HAP-1 (cell line): Measurements from ENCODE around the gene RBMS1.

Experiments
- DNase-seq, 2 experiments: peaks; one replicate each; pipeline ENCODE4 v3.0.0-alpha.2; 2016 to 2020; ENCODE audit warnings: low spot score in 2 of 2
- H3K27me3 ChIP-seq: fragments of 250-450 bp; sonication (Bioruptor Pico); 2 replicates; pipeline ENCODE4 v1.5.1; 2020; ENCODE audit warnings: low read depth, mild to moderate bottlenecking, moderate library complexity
- H3K36me3 ChIP-seq: fragments of 250-450 bp; sonication (Bioruptor Pico); replicated peaks from 2 replicates; pipeline ENCODE4 v1.5.1; 2020; ENCODE audit warnings: mild to moderate bottlenecking
- H3K4me1 ChIP-seq: fragments of 250-450 bp; sonication (Bioruptor Pico); 2 replicates; pipeline ENCODE4 v1.5.1; 2020; ENCODE audit warnings: mild to moderate bottlenecking
- H3K4me3 ChIP-seq: fragments of 250-450 bp; sonication (Bioruptor Pico); 2 replicates; pipeline ENCODE4 v1.5.1; 2020; ENCODE audit warnings: mild to moderate bottlenecking, moderate library complexity
- H3K9me3 ChIP-seq: fragments of 250-450 bp; sonication (Bioruptor Pico); 2 replicates; pipeline ENCODE4 v1.5.1; 2020; ENCODE audit warnings: mild to moderate bottlenecking, moderate library complexity
- in situ Hi-C: fragments of 300-500 bp; cut with MboI; formaldehyde crosslinking; loops from 3 replicates; pipeline ENCODE4 v1.14.3; 2020; ENCODE audit warnings: low sequenced_read_pairs, inconsistent platforms, mixed read lengths

The RBMS1 gene

GRCh38 chr2:160278879-160279177 is 214.8 kb downstream of the RBMS1 start:
- H3K4me3 ChIP-seq: no peak overlapping the region
- no peaks in the 10 kb centered on the region for H3K27me3 ChIP-seq
- DNase-seq: no peak
- in situ Hi-C loops: no loop called here
- no peaks in the 10 kb centered on the region for H3K4me1 ChIP-seq
- H3K36me3 ChIP-seq: peaks cover 35% of the 10 kb centered on the region
- H3K9me3 ChIP-seq: no peaks in the 10 kb centered on the region

GRCh38 chr2:160278101-160278878 is 215.3 kb downstream of the RBMS1 start:
- no peaks in the 10 kb centered on the region for H3K27me3 ChIP-seq
- H3K4me1 ChIP-seq: no peaks in the 10 kb centered on the region
- DNase-seq: no peak
- H3K4me3 ChIP-seq: no peak overlapping the region
- in situ Hi-C loops: no loop called here
- H3K36me3 ChIP-seq: peaks cover 34% of the 10 kb centered on the region
- H3K9me3 ChIP-seq: no peaks in the 10 kb centered on the region

DNA sequence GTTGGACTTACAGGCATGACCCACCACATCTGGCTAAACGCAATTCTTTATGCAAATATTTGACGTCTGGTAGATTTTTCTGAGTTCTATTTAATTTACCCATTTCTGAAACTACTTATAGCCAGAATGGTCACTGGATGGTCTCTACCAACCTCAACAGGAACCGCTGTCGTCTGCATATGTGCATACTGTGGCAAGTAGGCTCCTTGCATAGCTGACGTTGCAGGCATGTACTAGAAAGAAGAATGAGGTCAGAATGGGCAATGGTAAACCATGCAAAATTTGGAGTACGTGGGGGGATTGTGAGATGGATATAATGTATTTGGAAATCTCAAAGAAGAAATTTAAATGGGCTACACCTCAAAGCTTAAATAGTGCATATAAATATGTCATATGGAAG is 216.5 kb downstream of the RBMS1 start:
- in situ Hi-C loops: no loop called here
- Histone ChIP-seq H3K36me3 (peaks cover 28% of the 10 kb centered on the region), H3K27me3 (no peaks in the 10 kb centered on the region), H3K9me3 (no peaks in the 10 kb centered on the region), H3K4me3 (no peak overlapping the region), H3K4me1 (no peaks in the 10 kb centered on the region)
- no peak for DNase-seq

GRCh38 chr2:160275656-160276055 is 218.0 kb downstream of the RBMS1 start:
- Histone ChIP-seq H3K4me3 (no peak overlapping the region), H3K4me1 (no peaks in the 10 kb centered on the region), H3K27me3 (no peaks in the 10 kb centered on the region), H3K9me3 (no peaks in the 10 kb centered on the region), H3K36me3 (peaks cover 28% of the 10 kb centered on the region)
- DNase-seq: no peak
- in situ Hi-C loops: no loop called here

DNA sequence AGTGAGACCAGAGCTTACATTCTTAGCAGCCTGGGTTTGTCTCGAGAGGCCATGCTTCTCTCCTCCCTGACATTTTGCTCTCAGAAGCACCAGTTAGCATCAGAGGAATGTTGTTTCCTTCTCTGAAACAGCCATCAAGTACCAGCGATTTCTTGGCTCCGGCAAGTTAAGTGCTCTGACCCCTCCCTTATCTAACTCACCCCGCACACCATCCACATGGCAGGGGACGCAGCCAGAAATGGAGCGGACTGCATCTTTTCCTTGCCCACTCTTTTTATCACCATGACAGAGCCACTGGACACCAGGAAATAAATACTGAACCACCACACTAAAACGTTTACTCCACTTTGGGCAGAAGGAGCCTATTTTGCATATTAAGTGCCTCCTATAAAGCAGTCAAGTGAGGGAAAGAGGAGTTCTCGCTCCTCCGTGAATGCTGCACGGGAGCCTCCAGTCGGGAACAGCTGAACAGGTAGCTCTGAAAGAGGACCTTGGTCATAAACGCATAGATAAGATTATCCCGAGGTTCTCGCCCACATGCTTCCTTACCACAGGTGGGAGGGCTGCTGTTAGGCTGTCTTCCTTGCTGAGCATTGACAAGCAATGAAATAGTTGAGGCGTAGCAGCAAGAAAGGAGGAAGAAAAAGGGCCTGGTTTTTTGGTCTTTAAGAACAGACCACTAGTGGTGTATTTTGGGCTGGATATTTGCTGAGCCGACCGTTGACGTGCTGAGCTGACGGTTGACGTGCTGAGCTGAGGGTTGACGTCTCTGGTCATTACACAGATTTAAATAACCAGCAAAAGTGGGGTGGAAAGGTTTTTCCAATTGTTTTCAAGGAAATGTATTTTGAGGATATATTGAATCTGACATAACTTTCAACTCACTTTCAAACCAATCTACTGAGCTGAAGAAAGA is 222.2 kb downstream of the RBMS1 start:
- in situ Hi-C loops: no loop called here
- Histone ChIP-seq H3K4me3 (no peak overlapping the region), H3K36me3 (peaks cover 4% of the 10 kb centered on the region), H3K9me3 (no peaks in the 10 kb centered on the region), H3K4me1 (no peaks in the 10 kb centered on the region), H3K27me3 (no peaks in the 10 kb centered on the region)
- DNase-seq: no peak

DNA sequence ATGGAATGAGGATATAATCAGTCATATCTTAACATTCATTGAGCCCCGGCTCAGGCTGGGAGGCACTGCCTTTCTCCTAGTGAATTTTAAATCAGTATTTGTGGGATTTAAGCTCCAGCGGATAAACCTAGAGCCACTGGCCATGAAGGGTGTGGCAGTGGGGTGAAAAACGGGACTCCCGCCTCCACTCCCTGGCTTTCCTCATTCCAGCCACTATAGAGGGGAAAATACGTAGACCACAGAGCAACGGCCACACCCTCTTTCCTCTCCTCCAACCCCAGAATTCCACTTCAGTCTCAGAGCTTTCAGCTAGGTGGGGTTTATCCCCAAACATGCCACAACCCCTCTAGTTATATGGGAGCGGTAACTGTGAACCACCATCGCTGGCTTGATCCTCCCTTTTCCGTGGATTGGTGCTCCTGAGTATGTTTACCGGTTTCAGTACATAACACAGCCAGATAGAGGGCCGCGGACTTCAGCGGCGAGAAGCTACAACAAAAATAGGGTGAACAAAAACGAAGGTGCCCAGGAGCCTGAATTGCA is 223.0 kb downstream of the RBMS1 start:
- in situ Hi-C loops: no loop called here
- no peaks in the 10 kb centered on the region for H3K4me1 ChIP-seq
- H3K9me3 ChIP-seq: no peaks in the 10 kb centered on the region
- no peak for DNase-seq
- H3K36me3 ChIP-seq: peaks cover 4% of the 10 kb centered on the region
- no peak overlapping the region for H3K4me3 ChIP-seq
- no peaks in the 10 kb centered on the region for H3K27me3 ChIP-seq

DNA sequence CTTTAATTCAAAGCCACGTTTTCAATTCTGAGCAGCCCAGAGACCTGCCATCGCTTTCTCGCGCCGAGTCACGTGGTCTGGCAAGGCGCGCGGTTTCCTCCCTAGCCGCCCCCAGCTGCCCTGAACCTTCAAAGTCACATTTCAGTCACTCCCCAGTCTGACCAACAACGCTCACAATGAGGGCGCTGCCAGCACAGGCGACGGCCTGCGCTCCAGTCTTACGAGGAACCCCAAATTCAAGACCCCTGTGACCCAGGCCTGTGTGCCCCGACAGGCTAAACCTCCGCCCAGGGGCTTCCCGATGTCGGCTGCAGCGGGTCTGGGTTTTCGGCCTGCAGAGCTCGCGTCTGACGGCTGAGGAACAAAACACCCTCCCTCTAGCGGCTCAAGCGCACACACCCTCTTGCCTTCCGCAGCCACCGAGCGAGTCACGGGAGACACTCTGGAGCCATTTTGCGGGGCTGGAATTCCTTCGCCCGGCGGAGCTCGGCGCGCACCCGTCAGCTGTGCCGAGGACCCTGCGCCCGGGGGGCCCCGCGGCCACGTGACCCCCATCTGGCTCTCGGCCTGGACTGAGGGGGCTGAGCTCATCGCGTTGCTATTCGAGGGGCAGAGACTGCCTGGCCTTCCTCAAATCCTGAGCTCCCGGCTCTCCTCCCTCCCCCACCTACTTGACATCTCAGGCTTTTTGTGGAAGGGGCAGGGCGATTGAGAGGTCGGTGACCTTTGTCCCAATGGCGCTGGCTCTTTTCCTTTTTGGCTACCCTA is 223.6 kb downstream of the RBMS1 start:
- Histone ChIP-seq H3K4me3 (no peak overlapping the region), H3K9me3 (no peaks in the 10 kb centered on the region), H3K4me1 (no peaks in the 10 kb centered on the region), H3K27me3 (no peaks in the 10 kb centered on the region), H3K36me3 (peaks cover 4% of the 10 kb centered on the region)
- DNase-seq: no peak
- in situ Hi-C loops: no loop called here

- no peak overlapping the region for H3K4me3 ChIP-seq
- H3K27me3 ChIP-seq: no peaks in the 10 kb centered on the region
- H3K4me1 ChIP-seq: no peaks in the 10 kb centered on the region
- no peaks in the 10 kb centered on the region for H3K9me3 ChIP-seq
- no peaks in the 10 kb centered on the region for H3K36me3 ChIP-seq
- in situ Hi-C loops: no loop called here
- no peak for DNase-seq
Observed at GRCh38 chr2:160269365-160269764, 224.2 kb downstream of the RBMS1 start.

DNA sequence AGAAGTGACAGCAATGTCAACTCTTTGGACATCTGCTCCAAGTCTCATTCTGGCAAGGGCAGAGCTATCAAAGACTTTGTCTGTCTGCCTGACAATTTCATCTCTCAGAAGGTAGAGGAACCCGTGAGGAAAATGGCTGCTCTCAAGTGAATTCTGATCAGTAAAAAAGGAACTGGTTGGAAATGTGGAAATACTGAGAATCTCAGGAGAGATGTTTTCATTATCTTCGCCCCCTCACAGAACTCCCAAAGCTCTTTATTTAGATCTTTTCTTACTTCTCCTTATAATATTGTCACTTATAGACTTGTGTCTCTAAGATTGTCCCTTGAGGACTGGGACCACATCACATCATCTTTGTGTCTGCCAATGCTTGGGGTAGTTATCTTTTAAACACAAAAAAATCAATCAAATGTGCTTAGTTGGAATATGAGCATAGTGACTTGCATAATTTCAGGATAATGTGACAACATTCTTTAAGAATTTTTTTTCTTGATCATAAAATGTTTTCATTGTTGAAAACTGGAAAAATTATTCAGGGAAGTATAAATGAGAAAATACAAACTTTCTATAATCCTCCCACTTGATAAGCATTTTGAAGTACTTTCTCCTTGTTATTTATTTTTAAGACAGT is 225.3 kb downstream of the RBMS1 start:
- in situ Hi-C loops: no loop called here
- no peaks in the 10 kb centered on the region for H3K4me1 ChIP-seq
- no peaks in the 10 kb centered on the region for H3K27me3 ChIP-seq
- no peaks in the 10 kb centered on the region for H3K9me3 ChIP-seq
- no peak for DNase-seq
- no peaks in the 10 kb centered on the region for H3K36me3 ChIP-seq
- no peak overlapping the region for H3K4me3 ChIP-seq

DNA sequence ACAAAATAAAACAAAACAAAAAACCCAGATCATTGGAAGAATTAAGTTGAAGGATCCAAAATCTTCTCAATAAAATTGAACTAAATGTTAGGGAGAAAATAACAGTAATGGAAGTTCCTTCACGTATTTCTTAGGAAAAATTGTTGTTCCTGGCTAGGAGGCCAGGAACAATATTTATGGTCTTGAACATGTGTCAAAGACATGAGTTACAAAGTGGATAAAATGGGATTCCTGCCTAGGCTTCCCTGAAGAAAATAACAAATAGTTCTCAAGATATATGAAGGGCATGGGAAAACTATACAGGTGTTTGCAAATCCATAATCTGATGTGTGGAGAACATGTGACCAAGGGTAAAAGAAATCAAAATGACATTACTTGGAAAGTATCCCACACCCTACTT is 225.9 kb downstream of the RBMS1 start:
- no peaks in the 10 kb centered on the region for H3K27me3 ChIP-seq
- no peaks in the 10 kb centered on the region for H3K9me3 ChIP-seq
- DNase-seq: no peak
- no peaks in the 10 kb centered on the region for H3K4me1 ChIP-seq
- in situ Hi-C loops: no loop called here
- H3K36me3 ChIP-seq: no peaks in the 10 kb centered on the region
- no peak overlapping the region for H3K4me3 ChIP-seq

DNA sequence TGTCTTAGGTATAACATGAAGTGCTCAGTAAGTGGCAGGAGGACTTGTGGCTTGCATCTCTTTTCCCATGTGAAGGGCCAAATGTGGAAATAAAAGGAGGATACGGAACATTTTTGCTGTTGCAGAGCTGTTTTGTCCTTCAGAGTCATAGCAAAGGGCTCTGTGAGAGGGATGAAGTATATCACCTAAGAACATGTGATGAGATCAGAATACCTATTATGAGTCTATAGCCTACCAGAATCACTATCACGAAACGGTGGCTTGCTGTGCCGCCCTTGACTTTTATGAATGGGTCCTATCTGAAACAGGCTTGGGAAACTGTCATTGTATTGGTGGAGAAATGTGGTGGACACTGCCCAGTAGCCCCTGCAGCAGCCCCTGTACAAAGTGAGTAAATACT is 226.6 kb downstream of the RBMS1 start:
- DNase-seq: no peak
- no peaks in the 10 kb centered on the region for H3K27me3 ChIP-seq
- in situ Hi-C loops: no loop called here
- H3K4me1 ChIP-seq: no peaks in the 10 kb centered on the region
- no peaks in the 10 kb centered on the region for H3K36me3 ChIP-seq
- H3K4me3 ChIP-seq: no peak overlapping the region
- H3K9me3 ChIP-seq: no peaks in the 10 kb centered on the region

GRCh38 chr2:160266037-160266551 is 227.5 kb downstream of the RBMS1 start:
- H3K27me3 ChIP-seq: no peaks in the 10 kb centered on the region
- in situ Hi-C loops: no loop called here
- no peak overlapping the region for H3K4me3 ChIP-seq
- no peaks in the 10 kb centered on the region for H3K36me3 ChIP-seq
- no peak for DNase-seq
- no peaks in the 10 kb centered on the region for H3K4me1 ChIP-seq
- H3K9me3 ChIP-seq: no peaks in the 10 kb centered on the region

DNA sequence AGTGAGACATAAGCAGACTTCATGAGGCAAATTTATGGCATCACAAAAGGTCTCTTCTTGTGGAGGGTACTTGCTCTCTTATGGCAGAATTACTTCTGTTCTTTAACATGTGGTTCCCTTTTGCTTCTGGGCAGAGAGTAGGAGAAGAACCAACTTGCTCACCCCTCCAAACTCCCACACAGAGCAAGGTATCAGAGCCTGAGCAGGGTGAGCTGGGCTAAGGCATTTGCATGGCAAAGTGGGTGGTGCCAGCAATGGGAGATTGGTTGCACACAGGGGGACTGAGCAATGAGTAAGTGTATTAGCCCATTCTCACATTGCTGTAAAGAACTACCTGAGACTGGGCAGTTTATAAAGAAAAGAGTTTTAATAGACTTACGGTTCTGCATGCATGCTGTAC is 229.3 kb downstream of the RBMS1 start:
- in situ Hi-C loops: no loop called here

More for the DNA sequence above, 229.3 kb downstream of the RBMS1 start:
- no peaks in the 10 kb centered on the region for H3K27me3 ChIP-seq
- no peaks in the 10 kb centered on the region for H3K9me3 ChIP-seq
- DNase-seq: no peak
- H3K4me1 ChIP-seq: no peaks in the 10 kb centered on the region
- H3K4me3 ChIP-seq: no peak overlapping the region
- no peaks in the 10 kb centered on the region for H3K36me3 ChIP-seq
